Measurements from ENCODE around the gene NSDHL. TPM values are rescaled to one million over a fixed set of nuclear protein-coding genes. Genes with fewer than 3 reads are reported as not detected.
"Not testable (repeated sequence)": the region's sequence is repeated elsewhere in the genome, so short reads cannot be mapped to it uniquely, and the experiment has no call there.

Gene NSDHL
- total RNA-seq, 1 donor from 2014 or later: 19.0 TPM

DNA sequence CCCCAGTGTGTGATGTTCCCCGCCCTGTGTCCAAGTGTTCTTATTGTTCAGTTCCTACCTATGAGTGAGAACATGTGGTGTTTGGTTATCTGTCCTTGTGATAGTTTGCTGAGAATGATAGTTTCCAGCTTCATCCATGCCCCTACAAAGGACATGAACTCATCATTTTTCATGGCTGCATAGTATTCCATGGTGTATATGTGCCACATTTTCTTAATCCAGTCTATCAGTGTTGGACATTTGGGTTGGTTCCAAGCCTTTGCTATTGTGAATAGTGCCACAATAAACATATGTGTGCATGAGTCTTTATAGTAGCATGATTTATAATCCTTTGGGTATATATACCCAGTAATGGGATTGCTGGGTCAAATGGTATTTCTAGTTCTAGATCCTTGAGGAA lies 4.6 kb downstream of the NSDHL start:
- intact Hi-C loops (cut with DNase I); DNase-seq; ATAC-seq (ENCODE audit: poor library complexity): not testable (repeated sequence)

DNA sequence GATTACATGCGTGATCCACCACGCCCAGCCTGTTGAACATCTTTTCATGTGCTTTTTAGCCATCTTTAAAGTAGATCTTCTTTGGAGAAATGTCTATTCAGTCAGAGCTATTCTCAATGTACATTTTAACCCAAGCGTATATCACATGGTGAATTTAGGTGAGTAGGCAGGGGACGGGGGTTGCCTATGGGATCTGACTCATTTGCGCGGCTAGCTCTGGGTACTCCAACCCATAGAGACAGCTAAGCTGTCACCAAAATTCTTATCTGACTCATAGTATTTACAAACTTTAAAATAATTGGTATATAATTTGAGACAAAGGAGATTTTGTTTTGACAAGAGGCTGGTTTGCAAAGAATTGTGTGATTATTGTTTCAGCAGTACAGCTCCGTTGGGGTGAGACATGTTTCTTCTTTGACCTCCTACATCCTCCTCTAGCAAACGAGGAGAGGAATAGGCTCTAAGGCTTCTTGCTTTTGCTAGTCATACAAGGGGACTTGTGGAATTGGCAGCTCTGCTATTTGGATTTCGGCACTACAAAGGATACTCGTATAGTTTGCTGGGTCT lies 12.0 kb downstream of the NSDHL start:
- no peak for ATAC-seq (ENCODE audit: poor library complexity)
- no peak for DNase-seq
- intact Hi-C loops (cut with DNase I): no loop called here

DNA sequence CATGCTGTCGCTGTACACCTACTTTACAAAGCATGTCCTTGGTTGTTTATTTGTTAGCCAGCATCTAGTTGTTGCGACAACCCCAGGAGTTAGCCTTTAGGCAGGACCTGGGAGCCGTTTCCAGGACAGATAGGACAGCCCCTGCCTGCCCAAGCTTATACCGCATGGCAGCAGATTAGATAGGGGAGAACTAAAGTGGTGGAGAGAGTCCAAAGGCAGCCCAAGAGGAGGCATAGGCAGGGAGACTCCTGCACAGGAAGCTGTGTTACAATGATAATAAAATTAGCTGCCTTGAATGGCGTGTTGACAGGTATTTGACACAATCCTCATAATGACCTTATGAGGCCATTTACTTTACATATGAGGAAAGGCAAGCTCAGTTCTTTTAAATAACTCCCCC lies 13.0 kb downstream of the NSDHL start:
- intact Hi-C loops (cut with DNase I): no loop called here
- ATAC-seq (ENCODE audit: poor library complexity): peak; percentile 94
- no peak for DNase-seq

- intact Hi-C loops (cut with DNase I): no loop called here
- DNase-seq (no peak), ATAC-seq (ENCODE audit: poor library complexity) (peak; percentile 33)
These were observed 13.4 kb downstream of the NSDHL start for GRCh38 chrX:152844256-152844655.

- intact Hi-C loops (cut with DNase I): no loop called here
- DNase-seq (no peak), ATAC-seq (ENCODE audit: poor library complexity) (no peak)
These were observed 14.9 kb downstream of the NSDHL start for GRCh38 chrX:152845618-152846240.

GRCh38 chrX:152847281-152847680 lies 16.4 kb downstream of the NSDHL start:
- ATAC-seq (ENCODE audit: poor library complexity) (no peak), DNase-seq (no peak)
- intact Hi-C loops (cut with DNase I): no loop called here

DNA sequence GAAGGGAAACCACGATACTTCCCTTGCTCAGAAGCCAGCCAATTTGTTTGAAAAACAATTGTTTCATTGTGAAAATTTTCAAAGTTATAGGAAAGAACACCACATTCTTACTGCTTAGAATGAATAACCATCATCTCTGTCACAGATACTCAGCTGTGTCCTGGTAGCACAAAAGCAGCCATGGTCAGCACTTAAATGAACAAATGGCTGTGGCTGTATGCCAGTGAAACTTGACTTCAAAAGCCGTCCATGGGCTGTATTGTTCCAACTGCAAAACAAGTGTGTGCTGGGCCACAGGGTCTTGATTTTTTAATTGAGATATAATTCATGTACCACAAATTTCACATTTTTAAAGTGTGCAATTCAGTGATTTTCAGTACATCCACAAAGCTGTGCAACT lies 19.6 kb downstream of the NSDHL start:
- DNase-seq (no peak), ATAC-seq (ENCODE audit: poor library complexity) (peak; percentile 45)
- intact Hi-C loops (cut with DNase I): no loop called here

DNA sequence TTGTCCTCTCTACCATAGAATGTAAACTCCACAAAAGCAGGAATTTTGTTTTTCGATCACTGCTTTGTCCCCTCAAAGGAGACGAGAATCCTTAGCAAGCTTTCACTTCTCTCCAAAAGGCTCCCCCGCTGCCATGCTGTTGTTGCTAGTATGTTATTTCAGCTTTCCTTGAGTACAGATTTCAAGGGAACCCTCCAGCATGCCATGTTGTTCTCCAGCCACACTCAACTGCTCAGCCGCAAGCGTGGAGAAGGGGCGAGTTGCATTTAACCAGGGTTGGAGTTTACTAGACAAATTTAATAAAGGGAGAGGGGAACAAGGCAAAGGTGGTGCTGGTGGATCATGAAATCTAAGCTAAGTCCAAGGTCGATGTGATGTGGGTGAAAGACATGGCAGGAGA lies 23.1 kb downstream of the NSDHL start:
- intact Hi-C loops (cut with DNase I): no loop called here
- DNase-seq (no peak), ATAC-seq (ENCODE audit: poor library complexity) (no peak)

- no peak for DNase-seq
- intact Hi-C loops (cut with DNase I): no loop called here
- ATAC-seq (ENCODE audit: poor library complexity): no peak
These were observed 30.3 kb downstream of the NSDHL start for GRCh38 chrX:152861116-152861515.

DNA sequence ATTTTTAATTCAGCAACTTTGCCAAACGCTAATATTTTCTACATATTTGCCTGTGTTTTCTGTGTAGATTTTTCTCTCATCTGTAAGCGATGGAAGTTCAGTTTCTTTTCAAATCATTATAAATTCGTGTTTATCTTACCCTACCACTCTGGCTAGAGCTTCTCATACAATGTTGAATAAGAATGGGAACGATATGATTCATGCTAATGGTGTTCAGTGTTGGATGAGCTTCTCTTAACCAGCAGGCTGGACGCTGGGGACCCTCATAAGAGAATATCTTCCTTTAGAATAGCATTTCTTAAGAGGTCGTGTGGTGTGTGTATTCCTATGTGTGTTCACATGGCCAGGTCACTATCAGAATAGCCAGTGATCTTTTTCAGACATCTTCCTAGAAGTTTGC lies 31.0 kb downstream of the NSDHL start:
- DNase-seq (no peak), ATAC-seq (ENCODE audit: poor library complexity) (no peak)
- intact Hi-C loops (cut with DNase I): no loop called here

- intact Hi-C loops (cut with DNase I): no loop called here
- DNase-seq (peak; percentile 47), ATAC-seq (ENCODE audit: poor library complexity) (peak; percentile 34)
These were observed 34.5 kb downstream of the NSDHL start for GRCh38 chrX:152865232-152865920.

DNA sequence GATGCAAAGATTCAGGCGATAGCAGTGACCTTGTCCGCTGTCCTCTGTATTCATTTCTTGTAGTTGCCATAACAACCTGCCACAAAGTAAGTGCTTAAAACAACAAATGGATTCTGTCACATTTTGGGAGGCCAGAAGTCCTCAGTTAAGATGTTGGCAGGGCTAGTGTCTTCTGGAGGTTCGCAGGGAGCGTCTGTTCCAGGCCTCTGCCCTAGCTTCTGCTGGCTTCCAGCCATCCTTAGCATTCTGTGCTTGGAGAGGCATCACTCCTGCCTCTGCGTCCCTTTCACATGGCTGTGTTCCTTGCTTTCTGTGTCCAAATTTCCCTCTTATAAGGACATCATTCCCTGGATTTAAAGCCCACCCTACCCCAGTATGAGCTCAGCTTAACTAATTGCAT lies 35.5 kb downstream of the NSDHL start:
- DNase-seq (no peak), ATAC-seq (ENCODE audit: poor library complexity) (no peak)
- intact Hi-C loops (cut with DNase I): no loop called here

DNA sequence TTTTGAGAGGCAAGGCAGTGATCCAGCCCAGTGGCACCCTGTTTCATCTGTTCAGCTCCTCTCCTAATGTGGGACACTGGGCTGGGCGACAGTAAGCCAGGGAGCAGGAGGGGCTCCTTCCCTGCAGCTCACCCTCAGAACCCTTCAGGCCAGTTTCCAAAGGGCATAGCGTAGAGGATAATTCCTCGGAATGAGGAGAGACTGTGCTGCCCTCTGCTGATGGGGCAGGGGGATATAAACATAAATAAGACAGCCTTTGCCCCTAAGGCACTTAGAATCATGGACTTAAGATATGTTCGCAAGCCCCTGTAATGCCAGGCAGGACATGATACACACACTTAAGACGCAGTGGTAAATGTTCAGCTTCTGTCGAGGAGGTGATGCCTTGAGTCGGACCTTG lies 39.1 kb downstream of the NSDHL start:
- ATAC-seq (ENCODE audit: poor library complexity) (no peak), DNase-seq (no peak)
- intact Hi-C loops (cut with DNase I): no loop called here

- intact Hi-C loops (cut with DNase I): no loop called here
- no peak for ATAC-seq (ENCODE audit: poor library complexity)
These were observed 40.4 kb downstream of the NSDHL start for GRCh38 chrX:152871260-152871659.

DNA sequence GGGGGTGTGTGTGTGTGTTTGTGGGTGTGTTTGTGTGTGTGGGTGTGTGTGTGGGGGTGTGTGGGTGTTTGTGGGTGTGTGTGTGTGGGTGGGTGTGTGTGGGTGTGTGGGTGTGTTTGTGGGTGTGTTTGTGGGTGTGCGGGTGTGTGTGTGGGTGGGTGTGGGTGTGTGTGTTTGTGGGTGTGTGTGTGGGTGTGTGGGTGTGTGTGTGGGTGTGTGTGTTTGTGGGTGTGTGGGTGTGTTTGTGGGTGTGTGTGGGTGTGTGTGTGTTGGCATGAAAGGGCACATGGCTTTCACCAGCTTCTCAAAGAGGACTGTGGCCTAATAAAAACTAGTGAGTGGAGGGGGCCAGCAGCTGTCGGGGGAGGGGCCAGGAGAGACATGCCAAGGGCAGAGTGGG lies 41.7 kb downstream of the NSDHL start:
- DNase-seq (no peak), ATAC-seq (ENCODE audit: poor library complexity) (no peak)
- intact Hi-C loops (cut with DNase I): no loop called here

More at GRCh38 chrX:152871260-152871659, 40.4 kb downstream of the NSDHL start:
- DNase-seq: no peak

DNA sequence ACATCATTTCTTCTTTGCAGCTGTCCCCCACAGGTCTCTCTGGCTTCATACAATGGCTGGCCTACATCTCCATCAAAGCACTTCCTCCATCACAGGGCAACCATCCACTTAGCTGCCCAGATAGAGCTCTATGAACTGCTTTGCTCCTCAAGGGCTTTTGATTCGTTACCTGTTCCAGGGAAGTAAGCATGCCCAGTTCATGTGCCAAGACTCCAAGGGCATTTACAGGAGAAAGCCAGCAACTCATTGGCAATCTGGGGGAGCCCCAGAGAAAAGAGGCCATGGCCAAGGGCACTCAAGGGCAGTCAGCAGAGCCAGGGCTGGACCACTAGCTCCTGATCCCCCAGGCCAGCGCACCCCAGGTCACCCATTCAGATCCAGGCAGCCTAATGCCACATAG lies 42.5 kb downstream of the NSDHL start:
- DNase-seq: no peak
- no peak for ATAC-seq (ENCODE audit: poor library complexity)
- intact Hi-C loops (cut with DNase I): no loop called here

DNA sequence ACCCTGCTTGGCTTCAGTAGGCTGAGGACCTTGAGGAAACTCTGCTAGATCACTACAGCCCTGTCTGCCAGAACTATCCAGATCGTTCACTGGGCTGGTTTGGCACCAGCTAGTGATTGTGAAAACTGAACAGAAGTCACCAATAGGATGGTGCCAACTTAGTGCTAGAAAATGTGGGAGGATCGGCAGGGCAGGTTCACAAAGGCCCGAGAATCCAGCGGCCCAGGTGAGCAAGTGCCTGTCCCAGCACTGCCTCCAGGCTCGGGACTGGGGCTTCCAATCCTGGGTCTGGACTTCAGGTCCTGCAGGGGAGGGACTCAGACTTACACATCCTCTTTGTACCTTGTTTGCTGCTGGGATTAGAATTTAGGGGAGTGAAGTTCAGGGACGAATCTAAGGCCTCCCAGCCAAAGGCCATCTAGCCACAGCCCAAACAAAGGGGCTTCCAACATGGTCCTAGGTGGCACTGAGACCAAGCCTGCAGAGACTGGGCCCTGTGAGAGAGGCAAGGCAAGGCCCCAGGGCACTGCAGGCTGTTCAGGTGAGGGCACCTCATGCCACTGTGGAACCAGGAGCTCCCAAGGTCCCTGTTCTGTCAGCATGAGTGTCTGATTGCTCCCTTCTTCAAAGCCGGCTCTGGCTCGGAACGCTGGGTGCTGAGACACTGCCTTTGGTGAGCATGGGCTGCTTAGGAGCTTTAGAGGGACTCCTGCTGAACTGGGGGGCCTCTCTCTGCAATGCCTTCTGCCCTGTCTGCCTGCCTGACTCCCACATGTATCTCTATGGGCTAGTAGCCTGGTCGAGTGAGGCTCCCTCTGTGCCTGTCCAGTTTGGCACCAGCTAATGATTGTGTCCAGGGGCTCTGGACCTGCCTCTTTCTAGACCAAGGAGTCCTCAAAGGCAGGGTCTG lies 46.3 kb downstream of the NSDHL start:
- intact Hi-C loops (cut with DNase I): no loop called here
- ATAC-seq (ENCODE audit: poor library complexity): no peak

GRCh38 chrX:152878976-152879755 lies 48.3 kb downstream of the NSDHL start:
- DNase-seq (no peak), ATAC-seq (ENCODE audit: poor library complexity) (no peak)
- intact Hi-C loops (cut with DNase I): no loop called here

More for the DNA sequence above, 46.3 kb downstream of the NSDHL start:
- DNase-seq: no peak

GRCh38 chrX:152881289-152881688 lies 50.4 kb downstream of the NSDHL start:
- ATAC-seq (ENCODE audit: poor library complexity): no peak
- no peak for DNase-seq
- intact Hi-C loops (cut with DNase I): no loop called here

All from Right ventricle myocardium superior (tissue), 1 donor.